Upper lobe of left lung (tissue), 4 donors: ENCODE data around the gene RXYLT1.

Experiments used
- POLR2AphosphoS5 ChIP-seq, 2 donors: sonication (generic); formaldehyde crosslinking; IDR thresholded peaks; one replicate each; pipeline ENCODE4 v1.5.1; 2017; ENCODE audit warnings: antibody characterized with exemption in 2 of 2
- TF ChIP-seq, protein P1 (sequence below), 6 experiments: fragments of 450-650 bp in 4 of 6; fragments of 200-600 bp in 2 of 6; sonication (generic) in 2 of 6; IDR thresholded peaks; one replicate each; pipeline ENCODE4 v1.5.1; 2016 to 2019; ENCODE audit warnings: antibody characterized with exemption in 6 of 6

DNA sequence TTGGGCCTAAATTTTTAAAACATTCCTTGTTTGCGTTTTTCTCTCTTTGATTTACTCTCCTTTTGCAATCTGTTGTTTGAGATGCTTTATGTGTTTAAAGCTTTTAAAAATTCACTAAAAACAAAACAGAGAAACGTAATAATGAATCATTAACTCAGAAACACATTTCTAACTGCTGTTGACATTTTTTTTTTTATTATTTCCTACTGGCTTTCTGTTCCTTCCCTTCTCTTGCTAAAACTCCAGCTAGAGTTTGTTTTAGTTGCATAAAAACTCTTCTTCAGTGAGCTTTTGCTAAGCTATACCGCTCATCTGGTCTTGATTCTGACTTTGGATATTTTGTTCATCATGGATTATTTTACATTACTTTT lies 35.8 kb downstream of the RXYLT1 start:
- TF ChIP-seq, protein P1, sequence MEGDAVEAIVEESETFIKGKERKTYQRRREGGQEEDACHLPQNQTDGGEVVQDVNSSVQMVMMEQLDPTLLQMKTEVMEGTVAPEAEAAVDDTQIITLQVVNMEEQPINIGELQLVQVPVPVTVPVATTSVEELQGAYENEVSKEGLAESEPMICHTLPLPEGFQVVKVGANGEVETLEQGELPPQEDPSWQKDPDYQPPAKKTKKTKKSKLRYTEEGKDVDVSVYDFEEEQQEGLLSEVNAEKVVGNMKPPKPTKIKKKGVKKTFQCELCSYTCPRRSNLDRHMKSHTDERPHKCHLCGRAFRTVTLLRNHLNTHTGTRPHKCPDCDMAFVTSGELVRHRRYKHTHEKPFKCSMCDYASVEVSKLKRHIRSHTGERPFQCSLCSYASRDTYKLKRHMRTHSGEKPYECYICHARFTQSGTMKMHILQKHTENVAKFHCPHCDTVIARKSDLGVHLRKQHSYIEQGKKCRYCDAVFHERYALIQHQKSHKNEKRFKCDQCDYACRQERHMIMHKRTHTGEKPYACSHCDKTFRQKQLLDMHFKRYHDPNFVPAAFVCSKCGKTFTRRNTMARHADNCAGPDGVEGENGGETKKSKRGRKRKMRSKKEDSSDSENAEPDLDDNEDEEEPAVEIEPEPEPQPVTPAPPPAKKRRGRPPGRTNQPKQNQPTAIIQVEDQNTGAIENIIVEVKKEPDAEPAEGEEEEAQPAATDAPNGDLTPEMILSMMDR (IDR thresholded peaks at IDR 0.05), result no peak
- no peak for TF ChIP-seq POLR2AphosphoS5 (IDR thresholded peaks at IDR 0.05)
